Activated CD4-positive, CD25-positive, alpha-beta regulatory T cell (primary cell): Measurements from ENCODE around the gene GNL3.

Experiments used
- DNase-seq, 4 experiments: peaks; one replicate each; lab custom pipeline; 2025; lab: John Stamatoyannopoulos, UW

Gene GNL3

DNA sequence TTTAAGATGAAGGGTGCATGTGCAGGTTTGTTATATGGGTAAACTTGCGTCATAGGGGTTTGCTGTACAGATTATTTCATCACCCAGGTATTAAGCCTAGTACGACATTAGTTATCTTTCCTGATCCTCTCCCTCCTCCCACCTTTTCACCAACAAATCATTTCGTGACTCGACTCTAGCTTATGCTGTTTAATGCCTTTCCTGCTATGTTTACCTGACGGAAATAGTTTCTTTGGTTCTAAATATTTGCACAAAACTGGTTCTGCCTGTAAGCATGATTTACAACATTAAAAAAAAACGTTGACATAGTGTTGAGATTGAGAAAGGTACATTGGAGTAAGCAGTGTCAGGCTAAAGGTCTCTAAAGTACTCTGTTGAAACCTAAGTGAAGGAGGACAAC is 2.4 kb downstream of the GNL3 start:
- no peak for DNase-seq

DNA sequence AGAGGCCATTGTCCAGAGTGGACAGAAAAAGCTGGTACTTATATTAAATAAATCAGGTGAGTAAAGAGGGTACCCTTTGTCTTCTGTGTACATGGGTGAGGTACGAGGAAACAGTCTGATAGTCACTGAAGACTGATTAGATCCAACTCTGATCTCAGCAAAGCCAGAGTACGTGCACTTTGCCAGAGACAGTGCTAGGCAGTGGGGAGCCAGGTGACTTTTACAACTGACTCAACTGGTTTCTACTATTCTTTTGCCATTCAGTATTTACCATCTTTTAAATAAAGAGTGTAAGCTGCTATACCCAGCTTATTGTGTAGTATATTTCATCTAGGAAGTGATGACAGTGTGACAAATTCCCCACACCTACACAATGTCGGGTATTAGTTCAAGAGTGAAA is 3.3 kb downstream of the GNL3 start:
- DNase-seq: no peak

DNA sequence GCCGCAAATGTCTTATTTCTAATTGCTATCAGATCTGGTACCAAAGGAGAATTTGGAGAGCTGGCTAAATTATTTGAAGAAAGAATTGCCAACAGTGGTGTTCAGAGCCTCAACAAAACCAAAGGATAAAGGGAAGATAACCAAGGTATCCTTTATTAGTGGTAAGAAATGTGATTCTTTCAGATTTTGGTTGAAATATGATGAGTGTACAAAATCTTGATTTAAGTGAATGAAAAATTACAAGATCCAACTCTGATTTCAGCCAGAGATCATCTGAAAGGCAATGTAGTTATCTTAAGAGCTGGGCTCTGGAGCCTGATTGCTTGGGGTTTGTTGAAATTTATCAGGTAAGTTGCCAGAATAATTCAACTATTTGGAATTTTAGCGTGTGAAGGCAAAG is 4.7 kb downstream of the GNL3 start:
- no peak for DNase-seq

DNA sequence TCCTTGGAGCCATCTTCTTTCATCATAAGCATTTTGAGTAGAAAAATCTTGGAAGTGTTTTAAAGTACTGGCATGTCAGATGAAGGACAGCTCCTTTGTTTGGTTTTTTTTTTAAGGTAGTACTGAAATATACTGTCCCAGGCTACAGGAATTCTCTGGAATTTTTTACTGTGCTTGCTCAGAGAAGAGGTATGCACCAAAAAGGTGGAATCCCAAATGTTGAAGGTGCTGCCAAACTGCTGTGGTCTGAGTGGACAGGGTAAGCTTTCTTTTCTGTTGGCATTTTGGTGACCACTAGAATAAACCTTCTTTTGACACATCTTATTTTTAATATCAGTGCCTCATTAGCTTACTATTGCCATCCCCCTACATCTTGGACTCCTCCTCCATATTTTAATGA is 7.2 kb downstream of the GNL3 start:
- DNase-seq: no peak

DNA sequence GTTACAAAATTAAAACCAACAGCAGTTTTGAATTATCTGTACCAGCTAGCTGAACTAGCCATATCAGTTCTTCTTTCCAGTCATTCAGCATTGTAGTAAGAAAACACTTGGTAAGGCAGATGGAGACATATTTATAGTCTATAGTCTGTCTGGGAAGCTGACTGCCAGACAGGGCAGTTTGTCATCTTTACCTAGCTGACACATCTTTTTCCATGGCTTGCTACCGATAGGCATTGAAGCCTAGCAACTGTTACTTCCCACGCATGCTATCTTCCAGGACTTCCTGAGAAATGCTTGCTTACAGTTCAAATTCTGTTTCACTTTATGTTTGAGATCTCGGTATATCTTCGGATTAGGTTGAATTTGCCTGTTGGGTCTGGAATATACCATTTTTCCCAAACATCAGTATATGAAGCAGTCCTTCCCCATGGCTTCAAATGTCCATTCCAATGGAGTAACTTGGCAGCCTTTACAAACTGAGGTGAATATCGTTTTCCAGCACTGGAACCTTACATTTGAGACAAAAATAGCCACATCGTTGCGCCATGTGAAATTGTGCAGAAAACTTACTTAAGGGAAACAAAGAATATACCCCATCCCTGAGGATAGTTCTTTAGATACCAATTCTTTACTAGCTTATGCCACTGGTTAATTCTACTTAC is 8.8 kb downstream of the GNL3 start:
- no peak for DNase-seq

DNA sequence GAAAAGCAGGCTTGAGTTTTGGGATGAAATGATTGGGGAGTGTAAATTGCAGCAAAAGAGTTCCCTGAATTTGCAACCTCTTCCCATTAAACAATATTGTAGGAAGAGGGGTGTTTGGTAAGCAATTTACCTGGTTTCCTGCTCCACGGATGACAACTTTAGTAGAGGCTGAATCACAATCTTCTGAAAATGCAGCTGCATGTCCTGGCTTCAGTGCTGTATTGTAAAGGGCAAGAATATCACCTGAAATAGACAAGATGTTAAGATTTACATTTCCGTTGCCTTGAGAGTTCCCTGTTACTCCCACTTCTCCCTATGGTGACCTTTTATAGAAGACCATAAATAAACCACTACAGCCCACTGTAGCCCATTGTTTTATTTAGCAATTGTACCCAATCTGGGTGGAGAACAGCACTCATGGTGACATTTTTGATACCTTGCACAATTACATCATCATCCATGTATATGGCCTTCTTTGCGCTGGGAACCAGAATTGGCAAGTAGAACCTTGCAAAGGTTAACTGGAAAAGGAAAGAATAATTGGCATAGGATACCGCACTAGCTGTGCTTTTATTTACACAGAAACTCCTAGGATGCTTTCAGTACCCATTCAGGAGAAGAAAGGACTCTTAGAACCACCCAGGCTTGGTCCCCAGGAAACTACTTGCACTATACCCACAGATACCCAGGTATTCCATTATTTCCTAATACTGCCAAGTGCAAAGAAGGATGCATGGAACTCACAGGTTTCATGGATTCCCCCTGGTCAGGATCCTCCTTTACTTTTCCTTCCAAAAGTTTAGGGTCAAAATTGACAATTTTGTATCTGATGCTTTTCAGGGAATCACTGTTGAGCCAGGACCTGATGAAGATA is 10.2 kb downstream of the GNL3 start:
- no peak for DNase-seq

DNA sequence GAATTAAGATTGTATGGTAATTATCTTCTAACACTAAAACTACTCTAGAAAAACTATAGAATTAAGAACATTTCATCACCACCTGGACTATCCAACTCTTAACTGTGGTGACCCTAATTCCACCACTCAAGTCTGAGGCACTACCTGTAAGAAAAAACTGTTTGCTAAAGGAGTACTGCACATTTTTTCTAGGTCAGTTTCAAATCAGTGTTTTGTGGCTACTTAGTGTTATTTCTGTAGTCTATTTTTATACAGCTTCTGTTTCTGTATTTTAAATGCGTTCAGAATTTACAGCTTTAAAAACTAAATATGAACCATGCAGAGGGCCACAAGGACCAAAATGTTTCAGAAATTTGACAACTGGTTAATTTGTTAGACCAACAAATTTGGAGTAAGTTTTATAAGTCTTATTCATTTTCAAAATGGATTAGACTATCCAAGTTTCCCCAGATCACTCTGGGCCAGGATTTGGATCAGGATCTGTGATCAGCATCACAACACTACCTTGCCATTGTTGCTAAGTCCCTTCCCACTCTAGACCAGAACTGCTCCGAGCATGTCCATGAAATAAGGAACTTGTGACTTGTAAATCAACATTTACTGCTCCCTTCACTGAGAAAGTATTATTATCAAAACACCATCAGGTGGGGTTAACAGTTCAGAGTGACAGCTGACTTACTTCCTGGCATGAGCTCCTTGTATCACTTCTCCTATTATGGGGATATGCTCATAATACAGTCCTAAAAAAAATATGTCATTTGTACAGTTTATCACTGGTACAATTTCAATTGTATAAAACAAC is 11.2 kb downstream of the GNL3 start:
- DNase-seq: no peak

DNA sequence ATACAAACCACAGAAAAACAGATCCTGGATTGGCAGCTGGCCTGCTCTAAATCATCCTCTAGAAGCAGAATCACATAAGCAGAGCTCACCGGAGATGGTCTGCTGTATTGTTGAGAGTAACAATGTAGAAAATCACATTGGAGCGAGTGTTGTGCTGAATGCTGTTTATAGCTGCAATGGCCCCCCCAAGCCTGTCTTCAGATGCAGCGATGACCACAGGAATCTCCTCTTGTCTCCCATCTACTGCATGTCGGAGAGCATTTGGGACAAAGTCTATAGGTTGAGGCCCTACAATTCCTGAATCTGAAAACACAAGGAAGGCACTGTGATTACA is 11.8 kb downstream of the GNL3 start:
- DNase-seq: no peak

DNA sequence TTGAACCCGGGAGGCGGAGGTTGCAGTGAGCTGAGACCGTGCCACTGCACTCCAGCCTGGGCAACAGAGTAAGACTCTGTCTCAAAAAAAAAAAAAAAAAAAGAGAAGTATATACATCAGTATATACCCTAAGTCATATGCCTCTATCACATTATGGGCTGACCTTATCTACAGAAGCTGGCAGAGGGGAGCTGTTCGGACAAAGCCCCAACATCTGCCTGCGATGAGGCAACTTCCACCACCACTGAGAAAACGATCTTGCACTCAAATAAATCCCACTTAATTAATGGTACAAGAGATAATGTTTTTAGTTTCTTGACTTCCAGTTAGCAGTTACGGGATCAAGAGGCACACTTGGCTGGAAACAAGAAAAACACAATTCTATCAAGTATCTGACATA is 17.5 kb downstream of the GNL3 start:
- no peak for DNase-seq

DNA sequence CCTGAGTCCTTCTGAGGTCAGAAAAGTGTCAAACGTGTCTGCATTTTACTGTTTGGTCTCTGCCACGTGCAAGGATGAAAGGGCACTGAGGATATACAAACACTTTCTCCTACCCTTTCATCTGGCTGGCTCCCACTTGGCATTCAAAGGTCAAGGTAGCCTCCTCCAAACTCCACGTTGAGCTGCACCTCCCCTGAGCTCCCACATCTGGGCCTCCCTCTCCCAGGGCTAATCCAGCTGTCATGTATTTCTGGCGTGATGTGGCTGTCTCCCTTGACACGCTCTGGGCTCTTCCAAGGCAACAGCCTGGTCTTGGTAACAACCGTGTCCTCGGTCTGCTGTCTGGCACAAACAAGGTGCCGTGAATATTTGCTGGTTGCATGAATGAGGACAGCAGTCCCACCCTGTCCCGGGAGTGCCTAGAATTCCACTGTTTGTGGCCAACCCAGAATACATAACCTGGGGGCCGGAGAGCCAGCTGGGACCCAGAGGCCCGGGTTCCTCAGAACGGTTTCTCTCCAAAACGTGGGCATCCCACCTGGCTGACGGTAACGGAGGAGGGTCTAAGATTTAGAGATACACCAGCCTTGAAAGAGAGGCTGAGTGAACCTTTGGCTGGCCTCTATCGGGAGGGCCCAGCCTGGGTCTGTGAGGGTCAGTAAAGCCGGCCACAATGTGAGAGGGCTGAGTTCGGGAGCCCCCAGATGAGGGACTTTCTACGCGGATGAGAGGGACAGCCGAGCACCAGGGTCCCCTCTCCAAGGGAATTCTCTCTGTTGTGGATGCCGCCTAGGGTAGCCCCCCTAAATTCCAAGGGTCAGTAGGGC is 19.0 kb downstream of the GNL3 start:
- DNase-seq: peak in 1 of 4 experiments; percentile 10

DNA sequence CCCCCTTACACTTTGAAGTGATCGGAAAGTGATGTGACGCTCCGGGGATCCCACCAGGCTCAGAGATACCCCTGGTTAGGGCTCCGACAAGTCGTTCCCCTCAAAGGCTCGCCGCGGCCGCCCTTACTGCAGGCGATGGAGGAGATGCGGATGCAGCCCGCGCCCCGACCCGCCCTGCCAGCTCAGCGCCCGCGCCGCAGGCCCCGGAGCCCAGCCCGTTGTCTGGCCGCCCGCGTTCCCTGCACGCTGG is 19.5 kb downstream of the GNL3 start:
- DNase-seq: peak in 3 of 4 experiments; percentile 61 to 73 (median 71)

DNA sequence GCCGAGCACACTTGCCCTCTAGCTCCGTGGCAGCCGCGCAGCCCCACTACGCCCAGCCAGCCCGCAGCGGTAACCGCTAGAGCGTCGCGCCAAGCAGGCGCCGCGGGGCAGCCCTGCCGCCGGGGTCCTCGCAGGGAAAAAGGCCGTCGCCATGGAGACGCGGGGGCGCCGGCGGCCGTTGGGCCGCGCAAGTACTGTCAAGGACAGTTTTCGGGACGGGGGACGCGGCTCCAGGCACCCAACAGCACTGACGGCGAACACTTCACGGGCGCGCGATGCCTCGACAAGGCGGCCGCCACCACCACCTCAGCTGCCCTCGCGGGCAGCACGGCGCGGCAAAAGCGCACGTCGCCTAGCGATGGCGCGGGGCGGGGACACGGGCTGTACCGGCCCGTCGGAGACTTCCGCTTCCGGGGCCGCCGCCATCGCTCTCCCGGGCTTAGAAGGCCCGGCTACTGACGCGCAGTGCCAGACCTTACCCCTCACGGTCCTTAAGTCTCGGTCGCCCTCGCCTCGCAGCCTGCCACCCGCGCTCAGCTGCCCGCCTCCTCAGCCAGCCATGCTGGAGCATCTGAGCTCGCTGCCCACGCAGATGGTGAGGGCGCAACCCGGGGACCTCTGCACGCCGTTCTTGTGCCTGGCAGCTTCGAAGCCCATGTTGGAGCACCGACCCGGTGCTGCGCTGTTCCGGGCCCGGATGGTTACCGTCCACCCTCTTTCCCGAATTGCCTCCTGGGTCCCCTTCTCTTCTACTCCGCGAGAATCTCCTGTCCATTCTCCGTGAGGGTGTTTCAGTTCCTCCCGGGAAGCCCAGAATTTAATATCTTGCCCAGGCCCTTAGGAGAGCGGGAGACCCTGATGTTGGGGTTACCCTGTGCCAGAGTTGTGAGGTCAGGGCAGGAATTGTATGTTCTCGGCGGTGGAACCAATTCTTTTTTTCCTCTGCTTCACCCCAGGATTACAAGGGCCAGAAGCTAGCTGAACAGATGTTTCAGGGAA is 20.2 kb downstream of the GNL3 start, which contains the start of the genes GLT8D1 and SPCS1:
Gene GLT8D1, minus strand, starts transcription at position 104 of the 999 bp plus-strand sequence. CDS start 5,331 bp downstream, outside the sequence.
Gene SPCS1, plus strand, starts transcription at position 419 of the 999 bp plus-strand sequence. Its CDS starts 141 bp downstream, at position 560.
- DNase-seq: peak; percentile 70 to 84 (median 80)

DNA sequence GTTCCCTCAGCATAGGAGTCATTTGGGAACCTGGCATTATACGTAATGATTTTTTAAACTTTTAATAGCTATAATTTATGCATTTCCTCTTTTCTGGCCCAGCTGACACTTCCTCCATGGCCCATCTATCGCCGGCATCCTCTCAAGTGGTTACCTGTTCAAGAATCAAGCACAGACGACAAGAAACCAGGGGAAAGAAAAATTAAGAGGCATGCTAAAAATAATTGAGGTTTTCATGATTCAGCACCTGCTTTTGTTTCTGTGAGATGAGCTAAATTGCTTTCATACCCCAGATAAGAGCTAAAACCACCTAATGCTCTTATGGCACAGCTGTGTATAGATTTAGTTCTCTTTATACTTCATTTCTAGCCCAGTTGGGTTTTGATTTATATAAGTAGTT is 21.8 kb downstream of the GNL3 start:
- DNase-seq: no peak

DNA sequence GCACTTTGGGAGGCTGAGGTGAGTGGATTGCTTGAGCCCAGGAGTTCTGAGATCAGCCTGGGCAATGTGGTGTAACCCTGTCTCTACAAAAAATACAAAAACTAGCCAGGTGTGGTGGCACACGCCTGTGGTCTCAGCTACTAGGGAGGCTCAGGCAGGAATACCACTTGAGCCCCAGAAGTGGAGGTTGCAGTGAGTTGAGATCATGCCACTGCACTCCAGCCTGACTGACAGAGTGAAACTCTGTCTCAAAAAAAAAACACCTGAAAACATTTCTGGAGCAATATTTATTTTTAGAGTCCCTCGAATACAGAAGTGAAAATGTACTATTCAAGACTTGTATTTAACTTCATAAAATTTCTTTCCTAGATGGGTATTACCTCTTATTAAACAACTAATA is 24.7 kb downstream of the GNL3 start:
- no peak for DNase-seq

DNA sequence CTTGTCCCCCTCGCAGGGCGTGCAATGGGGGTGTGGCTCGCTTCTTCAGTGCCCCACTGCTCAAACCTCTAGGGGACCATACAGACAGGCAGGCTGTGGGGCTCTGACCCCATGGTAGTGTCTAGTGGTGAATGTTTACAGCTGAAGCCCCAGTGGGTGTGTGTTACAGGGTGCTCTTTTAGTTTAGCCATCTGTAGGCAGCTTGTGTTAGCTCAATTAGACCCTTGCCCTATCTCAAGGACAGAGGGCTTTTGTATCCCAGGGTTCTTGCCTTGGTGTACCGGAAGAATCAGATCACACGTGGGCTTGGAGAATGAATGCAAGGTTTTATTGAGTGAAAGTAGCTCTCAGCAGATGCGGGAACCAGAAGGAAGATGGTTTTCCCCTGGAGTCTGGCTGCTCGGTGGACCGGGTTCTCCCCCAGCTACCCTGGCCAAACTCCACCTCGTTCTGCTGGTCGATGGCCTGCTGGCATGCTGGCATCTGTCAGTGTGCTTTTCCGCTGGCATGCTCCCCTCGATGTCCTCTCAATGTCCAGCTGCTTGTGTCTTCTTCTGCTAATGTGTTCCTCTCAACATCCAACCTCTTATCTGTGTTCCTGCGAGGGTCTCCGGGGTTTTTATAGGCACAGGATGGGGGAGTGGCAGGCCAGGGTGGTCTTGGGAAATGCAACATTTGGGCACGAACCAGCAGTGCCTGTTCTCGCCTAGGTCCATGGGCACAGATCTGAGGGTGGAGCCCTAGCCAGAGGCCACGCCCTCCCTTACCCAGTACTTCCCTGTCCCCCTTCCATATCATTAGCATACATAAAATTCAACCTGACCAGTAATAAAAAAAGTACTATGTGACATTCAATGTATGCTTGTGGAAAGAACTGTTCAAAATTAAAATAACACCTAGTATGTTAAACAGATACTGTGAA is 26.7 kb downstream of the GNL3 start:
- no peak for DNase-seq

DNA sequence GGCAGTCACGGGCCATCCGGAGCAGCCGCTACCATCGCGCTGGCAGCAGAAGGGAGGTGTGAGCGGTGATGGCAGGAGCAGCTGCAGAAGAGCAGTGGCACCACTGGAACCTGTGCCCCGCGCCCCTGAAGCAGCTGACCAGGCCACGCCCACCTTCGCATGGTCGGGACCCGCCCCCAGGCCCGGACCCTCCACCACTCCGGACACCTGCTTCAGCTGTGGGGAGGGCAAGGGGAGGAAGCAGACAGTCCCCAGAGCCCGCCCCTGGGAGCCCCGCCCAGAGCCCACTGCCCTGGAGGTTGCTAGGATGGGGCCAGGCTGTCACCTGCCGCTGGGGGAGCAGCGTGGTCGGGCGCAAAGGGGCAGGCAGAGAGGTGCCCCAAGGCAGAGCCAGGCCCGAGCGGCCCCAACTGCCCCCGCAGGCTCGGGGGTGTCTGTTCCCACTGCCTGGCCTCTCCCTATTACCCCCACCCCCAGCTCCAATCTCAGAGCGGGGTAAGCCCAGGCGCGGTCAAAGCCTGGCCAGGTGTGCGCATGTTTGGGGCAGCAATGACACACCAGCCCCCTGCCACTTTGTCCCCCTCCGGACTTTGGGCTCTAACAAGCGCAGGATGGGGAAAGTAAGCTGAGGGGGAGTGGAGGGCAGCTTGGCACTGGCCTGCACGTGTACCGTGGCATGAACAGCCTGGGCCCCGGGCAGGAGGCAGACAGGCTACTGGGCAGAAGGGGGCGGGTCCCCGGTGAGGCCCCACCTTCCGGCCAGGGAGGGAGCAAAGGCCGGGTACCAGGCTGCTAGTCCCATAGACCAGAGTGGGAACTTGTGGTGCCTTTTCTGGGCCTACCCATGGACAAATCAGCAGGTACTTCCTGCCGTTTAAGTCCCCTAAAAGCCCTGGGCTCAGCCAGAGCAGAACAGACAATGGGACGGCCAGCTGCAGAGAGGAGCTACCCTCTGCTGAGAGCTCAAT is 28.8 kb downstream of the GNL3 start:
- DNase-seq: no peak

DNA sequence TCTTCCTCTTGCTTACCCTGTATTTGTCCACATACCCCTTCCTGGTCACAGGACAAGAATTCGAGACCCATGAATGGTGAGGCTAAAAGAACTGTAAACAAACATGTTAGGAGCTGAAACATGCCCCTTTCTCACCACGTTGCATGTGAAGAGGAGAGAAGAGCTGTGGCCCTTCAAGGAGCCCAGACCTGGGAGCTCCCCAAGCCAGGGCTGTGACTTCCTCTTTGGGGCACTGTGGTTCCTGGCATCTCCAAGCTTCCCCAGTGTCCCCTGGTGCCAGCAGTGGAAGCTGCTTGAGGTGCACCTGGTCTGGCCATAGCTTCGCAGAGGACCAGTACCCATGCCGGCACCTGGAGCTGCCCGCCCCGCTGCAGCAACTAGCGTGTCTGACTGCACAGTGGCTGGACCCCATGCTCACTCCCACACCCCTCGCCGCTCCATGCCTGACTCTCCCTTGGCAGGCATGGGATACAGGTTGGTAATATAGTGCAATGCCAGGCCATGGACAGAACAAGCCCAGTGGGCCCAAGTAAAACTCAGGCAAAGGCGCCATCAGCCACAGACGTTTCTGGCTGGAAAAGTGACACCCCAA is 30.0 kb downstream of the GNL3 start:
- no peak for DNase-seq

DNA sequence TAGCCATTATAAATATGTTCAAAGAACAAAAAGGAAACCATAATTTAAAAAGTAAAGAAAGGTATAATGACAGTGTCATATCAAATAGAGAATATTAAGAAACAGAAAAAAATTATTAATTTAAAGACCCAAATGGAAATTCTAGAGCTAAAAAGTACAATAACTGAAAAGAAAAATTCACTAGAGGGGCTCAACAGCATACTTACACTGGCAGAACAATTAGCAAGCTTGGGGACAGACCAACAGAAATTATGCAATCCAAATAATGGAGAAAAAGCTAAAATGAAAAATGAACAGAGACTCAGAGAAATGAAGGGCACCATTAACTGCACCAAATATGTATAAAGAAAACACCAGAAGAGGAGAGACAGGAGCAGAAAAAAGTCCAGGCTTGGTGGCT is 33.8 kb downstream of the GNL3 start:
- DNase-seq: no peak
